Measurements from ENCODE around the gene KIF4A. TPM values are rescaled to one million over a fixed set of nuclear protein-coding genes. Genes with fewer than 3 reads are reported as not detected.

The KIF4A gene
- total and polyA plus RNA-seq, 9 of the 15 experiments (the other 6 are each of a cell fraction or from before 2014, with no cell fraction given): 13.0 to 42.7 (median 35.9) TPM

- H3K36me3 ChIP-seq (ENCODE audit: control insufficient read depth, insufficient read depth, low read length): peaks cover 48% of the 10 kb centered on the region
- BruUV-seq (replicated peaks): no TSS peak
- intact Hi-C loops (cut with micrococcal nuclease): no loop called here
- in situ Hi-C loops (cut with MboI): no loop called here
- H3K27ac ChIP-seq (ENCODE audit: extremely low read depth, low read depth, low read length): no peak overlapping the region
- no peak overlapping the region for H2AFZ ChIP-seq (ENCODE audit: low read depth, low read length)
- peaks cover 44% of the 10 kb centered on the region for H3K79me2 ChIP-seq (ENCODE audit: control insufficient read depth, insufficient read depth, low read length)
- CTCF ChIA-PET (ENCODE audit: low intra/inter-chr PET ratio): no interaction called here
- no peaks in the 10 kb centered on the region; a peak in 1 of 5 replicates for H3K4me1 ChIP-seq (replicated peaks in 1 of 2; ENCODE audit: control insufficient read depth in 2 of 2, insufficient read depth in 2 of 2, low read length in 2 of 2)
- POLR2A ChIA-PET: interaction anchor here (1.5 kb wide), 1 partner anchor 10 kb away, joined by 4 read pairs; no protein-coding TSS in a partner anchor
- TF ChIP-seq TAF7 (tag; IDR thresholded peaks at IDR 0.05): no peak
- ATAC-seq: no peak
- no peak for DNase-seq (ENCODE audit: extremely low read depth in 1 of 4, low spot score in 3 of 4)
- no peaks in the 10 kb centered on the region for H3K27me3 ChIP-seq (ENCODE audit: control insufficient read depth in 2 of 2, insufficient read depth in 2 of 2, low read length in 2 of 2)
- H3K4me3 ChIP-seq: no peak overlapping the region
- no peaks in the 10 kb centered on the region for H3K9me1 ChIP-seq (ENCODE audit: control insufficient read depth, insufficient read depth, low read length)
- no peak overlapping the region for H3K9ac ChIP-seq (ENCODE audit: insufficient read depth in 1 of 2, low read depth in 2 of 2, low read length in 2 of 2)
- no peaks in the 10 kb centered on the region for H3K9me3 ChIP-seq (replicated peaks; ENCODE audit: control insufficient read depth, insufficient read depth, low read depth, low read length)
- WGBS (ENCODE audit: insufficient coverage, low coverage, missing lambda C conversion rate): 89% methylated on average over 5 of the region's 5 CpGs
- FAIRE-seq: no peak
- no peaks in the 10 kb centered on the region for H4K20me1 ChIP-seq (replicated peaks; ENCODE audit: control insufficient read depth, insufficient read depth, low read length)
- no peak overlapping the region for H3K4me2 ChIP-seq (ENCODE audit: insufficient read depth, low read length)
These were observed 3.7 kb downstream of the KIF4A start for GRCh38 chrX:70293621-70294020.

GRCh38 chrX:70301716-70302115 is 11.8 kb downstream of the KIF4A start:
- no peaks in the 10 kb centered on the region for H3K9me3 ChIP-seq (replicated peaks; ENCODE audit: control insufficient read depth, insufficient read depth, low read depth, low read length)
- H3K9me1 ChIP-seq (ENCODE audit: control insufficient read depth, insufficient read depth, low read length): no peaks in the 10 kb centered on the region
- POLR2A ChIA-PET: interaction anchor here (1.0 kb wide), 1 partner anchor 45 kb away, joined by 4 read pairs; no protein-coding TSS in a partner anchor
- H4K20me1 ChIP-seq (replicated peaks; ENCODE audit: control insufficient read depth, insufficient read depth, low read length): no peaks in the 10 kb centered on the region
- H3K36me3 ChIP-seq (ENCODE audit: control insufficient read depth, insufficient read depth, low read length): peaks cover 64% of the 10 kb centered on the region; the same call in 2 of the 3 replicates
- no peak overlapping the region for H3K4me3 ChIP-seq
- DNase-seq (ENCODE audit: extremely low read depth in 1 of 4, low spot score in 3 of 4) (no peak), ATAC-seq (no peak), FAIRE-seq (no peak)
- in situ Hi-C loops (cut with MboI) (no loop called here), intact Hi-C loops (cut with micrococcal nuclease) (no loop called here)
- CTCF ChIA-PET (ENCODE audit: low intra/inter-chr PET ratio): no interaction called here
- H3K9ac ChIP-seq (ENCODE audit: insufficient read depth in 1 of 2, low read depth in 2 of 2, low read length in 2 of 2): no peak overlapping the region
- no peaks in the 10 kb centered on the region for H3K79me2 ChIP-seq (ENCODE audit: control insufficient read depth, insufficient read depth, low read length)
- H3K27ac ChIP-seq (ENCODE audit: extremely low read depth, low read depth, low read length): no peak overlapping the region
- 88% methylated on average over 3 of the region's 3 CpGs for WGBS (ENCODE audit: insufficient coverage, low coverage, missing lambda C conversion rate)
- H3K4me2 ChIP-seq (ENCODE audit: insufficient read depth, low read length): no peak overlapping the region
- BruUV-seq (replicated peaks): no TSS peak
- no peaks in the 10 kb centered on the region for H3K27me3 ChIP-seq (ENCODE audit: control insufficient read depth in 2 of 2, insufficient read depth in 2 of 2, low read length in 2 of 2)
- no peak overlapping the region for H2AFZ ChIP-seq (ENCODE audit: low read depth, low read length)
- H3K4me1 ChIP-seq (replicated peaks in 1 of 2; ENCODE audit: control insufficient read depth in 2 of 2, insufficient read depth in 2 of 2, low read length in 2 of 2): no peaks in the 10 kb centered on the region
- TF ChIP-seq SMARCC2 (IDR thresholded peaks at IDR 0.05; ENCODE audit: low read depth) (no peak), ADNP (tag; IDR thresholded peaks at IDR 0.05) (no peak), HNRNPUL1 (IDR thresholded peaks at IDR 0.05; ENCODE audit: low read length) (no peak), MEIS2 (IDR thresholded peaks at IDR 0.05; ENCODE audit: partially characterized antibody) (no peak), TFE3 (CRISPR knock-in tag; IDR thresholded peaks at IDR 0.05) (no peak), ZNF263 (CRISPR knock-in tag; IDR thresholded peaks at IDR 0.05; ENCODE audit: borderline replicate concordance) (no peak), MCM7 (IDR thresholded peaks at IDR 0.05) (no peak), NR0B1 (IDR thresholded peaks at IDR 0.05; ENCODE audit: partially characterized antibody) (no peak), ZNF134 (CRISPR knock-in tag; conservative IDR thresholded peaks at IDR 0.05) (no peak), ZNF707 (CRISPR knock-in tag; conservative IDR thresholded peaks at IDR 0.05) (no peak), ILK (tag; IDR thresholded peaks at IDR 0.05; ENCODE audit: borderline replicate concordance, low read depth) (no peak)

Measured in K562 (cell line).